Transverse colon (tissue), 4 donors: ENCODE data around the gene DHCR24.

Experiments
- CTCF ChIP-seq, 5 experiments: fragments of 200-600 bp in 3 of 5; fragments of 450-650 bp in 2 of 5; sonication (generic) in 3 of 5; IDR thresholded peaks; 1 replicate in 2 of 5; 2 replicates in 3 of 5; pipeline ENCODE4 v1.5.1; 2016 to 2017; ENCODE audit warnings: antibody characterized with exemption in 5 of 5, inconsistent platforms in 3 of 5, mild to moderate bottlenecking in 2 of 5, moderate library complexity in 1 of 5
- EP300 ChIP-seq: sonication (generic); formaldehyde crosslinking; IDR thresholded peaks from one replicate; pipeline ENCODE4 v1.6.1; 2017; ENCODE audit warnings: antibody characterized with exemption, low read depth
- POLR2AphosphoS5 ChIP-seq, 3 donors: sonication (generic); formaldehyde crosslinking; IDR thresholded peaks; one replicate each; pipeline ENCODE4 v1.6.1; 2016; ENCODE audit warnings: antibody characterized with exemption in 3 of 3

GRCh38 chr1:54922040-54922761, 35.2 kb upstream of the DHCR24 start:
- no peak for TF ChIP-seq CTCF (IDR thresholded peaks at IDR 0.05)
- TF ChIP-seq EP300 = no peak
- no peak for TF ChIP-seq POLR2AphosphoS5 (IDR thresholded peaks at IDR 0.05)
